Measurements from ENCODE around the gene IGF2BP2.
A peak's percentile ranks its signal among the peaks of the same experiment; 100 is the strongest.
"Not testable (repeated sequence)": the region's sequence is repeated elsewhere in the genome, so short reads cannot be mapped to it uniquely, and the experiment has no call there.

The IGF2BP2 gene

DNA sequence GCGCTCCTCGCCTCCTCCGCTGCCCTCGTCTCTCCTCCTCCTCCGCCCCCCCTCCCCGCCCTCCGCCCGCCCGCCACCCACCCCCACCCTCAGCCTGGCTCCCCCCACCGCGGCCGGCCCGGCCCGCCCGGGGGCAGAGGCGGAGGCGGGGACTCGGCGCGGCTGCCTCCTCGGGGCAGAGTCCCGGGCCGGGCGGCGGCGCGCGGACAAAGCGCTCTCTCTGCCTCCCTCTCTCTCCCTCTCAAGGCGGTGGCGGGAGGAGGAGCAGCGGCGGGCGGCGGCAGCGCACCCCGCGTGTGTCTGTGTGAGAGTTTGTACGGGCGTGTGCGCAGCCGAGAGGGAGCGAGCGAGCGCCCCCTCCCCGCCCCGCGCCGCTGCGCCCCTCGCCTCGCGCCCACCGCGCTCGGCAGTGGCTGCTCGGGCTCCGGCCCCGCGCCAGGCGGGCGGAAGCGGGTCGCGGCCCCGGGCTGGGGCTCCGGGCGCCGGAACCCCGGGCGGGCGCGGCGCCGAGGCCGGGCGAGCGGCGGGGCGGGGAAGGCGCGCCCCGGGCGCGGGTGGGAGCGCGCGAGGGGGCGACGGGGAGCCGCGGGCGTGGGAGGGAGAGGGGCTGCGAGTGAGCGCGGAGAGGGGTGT lies at the start of gene IGF2BP2:
IGF2BP2 (minus strand) TSS at position 37 of the 633 bp plus-strand sequence. CDS start 82 bp downstream, outside the sequence.
- peak; percentile 90 for DNase-seq (ENCODE audit: low spot score)

DNA sequence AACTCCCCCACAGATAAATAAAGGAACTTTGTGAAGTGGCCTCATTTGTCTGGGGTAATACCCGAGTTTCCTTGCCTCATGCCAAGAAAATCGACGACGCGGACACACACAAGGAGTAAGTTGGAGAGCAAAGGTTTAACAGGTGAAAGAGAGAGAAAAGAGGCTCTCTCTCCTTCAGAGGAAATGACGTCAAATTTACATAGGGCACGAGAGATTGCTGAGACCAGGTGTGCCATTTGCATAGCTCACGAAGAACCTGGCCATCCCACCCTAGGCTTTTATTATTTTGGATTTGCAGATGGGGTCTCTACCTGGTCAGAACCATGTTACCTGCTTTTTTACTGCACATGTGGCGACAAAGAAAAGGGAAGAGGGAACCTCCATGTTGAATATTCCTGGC lies 49.3 kb upstream of the IGF2BP2 start:
- no peak for DNase-seq (ENCODE audit: low spot score)

DNA sequence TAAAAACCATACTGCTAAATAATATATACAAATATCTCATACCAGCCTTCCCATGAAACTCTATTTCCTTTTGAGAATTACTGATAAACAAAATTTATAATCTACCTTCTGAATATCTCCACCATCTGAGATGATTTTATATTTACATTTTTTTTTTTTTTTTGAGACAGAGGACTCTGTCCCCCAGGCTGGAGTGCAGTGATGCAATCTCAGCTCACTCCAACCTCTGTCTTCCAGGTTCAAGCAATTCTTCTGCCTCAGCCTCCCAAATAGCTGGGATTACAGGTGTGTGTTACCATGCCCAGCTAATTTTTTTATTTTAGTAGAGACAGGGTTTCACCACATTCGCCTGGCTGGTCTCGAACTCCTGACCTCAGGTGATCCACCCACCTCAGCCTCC lies 42.8 kb upstream of the IGF2BP2 start:
- DNase-seq (ENCODE audit: low spot score): no peak

GRCh38 chr3:185866995-185867394 lies 42.2 kb upstream of the IGF2BP2 start:
- no peak for DNase-seq (ENCODE audit: low spot score)

DNA sequence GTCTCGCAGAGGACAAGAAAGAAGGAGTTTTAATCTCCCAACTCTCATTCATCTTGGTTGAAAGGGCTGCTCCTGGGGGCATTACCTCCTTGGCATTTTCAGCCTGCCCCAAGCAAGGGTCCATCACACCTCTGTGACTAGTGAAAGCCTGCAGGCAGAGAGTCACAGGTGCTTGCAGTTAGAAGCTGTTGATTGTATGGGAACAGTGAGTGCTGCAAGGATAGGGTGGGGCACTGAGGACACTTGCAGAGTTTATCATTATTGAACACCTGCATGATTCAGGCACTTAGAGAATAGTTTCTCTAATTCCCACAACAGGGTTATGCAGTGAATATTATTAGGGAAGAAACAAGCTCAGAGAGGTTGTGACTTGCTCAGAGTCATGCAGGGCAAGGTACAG lies 41.7 kb upstream of the IGF2BP2 start:
- DNase-seq (ENCODE audit: low spot score): no peak

GRCh38 chr3:185865247-185865646 lies 40.4 kb upstream of the IGF2BP2 start:
- no peak for DNase-seq (ENCODE audit: low spot score)

DNA sequence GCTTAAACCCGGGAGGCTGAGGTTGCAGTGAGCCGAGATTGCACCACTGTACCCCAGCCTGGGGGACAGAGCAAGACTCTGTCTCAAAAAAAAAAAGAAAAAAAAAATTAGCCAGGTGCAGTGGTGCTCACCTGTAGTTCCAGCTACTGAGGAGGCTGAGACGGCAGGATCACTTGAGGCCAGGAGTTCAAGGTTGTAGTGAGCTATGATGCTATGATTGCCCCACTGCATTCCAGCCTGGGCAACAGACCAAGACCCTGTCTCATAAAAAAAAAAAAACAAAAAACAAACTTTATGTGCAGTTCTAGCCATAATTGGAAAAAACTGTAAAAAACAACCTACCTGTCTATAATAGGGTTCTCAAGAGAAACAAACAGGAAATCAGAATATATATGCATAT lies 39.9 kb upstream of the IGF2BP2 start:
- no peak for DNase-seq (ENCODE audit: low spot score)

DNA sequence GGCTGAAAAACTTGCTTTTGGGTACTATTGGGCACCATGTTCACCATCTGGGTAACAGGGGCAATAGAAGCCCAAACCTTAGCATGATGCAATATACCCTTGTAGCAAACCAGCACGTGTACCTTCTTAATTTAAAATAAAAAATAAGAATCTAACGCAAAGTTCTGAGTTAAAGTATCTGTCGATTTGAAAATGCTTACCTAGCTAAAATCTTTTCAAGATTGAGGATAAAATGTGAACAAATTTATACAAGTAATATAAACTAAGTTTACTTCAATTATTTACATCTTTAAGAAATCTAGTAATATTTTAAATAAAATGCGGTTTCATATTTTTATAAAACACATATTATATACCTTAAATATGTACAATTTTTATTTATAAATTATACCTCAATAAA lies 38.1 kb upstream of the IGF2BP2 start:
- no peak for DNase-seq (ENCODE audit: low spot score)

DNA sequence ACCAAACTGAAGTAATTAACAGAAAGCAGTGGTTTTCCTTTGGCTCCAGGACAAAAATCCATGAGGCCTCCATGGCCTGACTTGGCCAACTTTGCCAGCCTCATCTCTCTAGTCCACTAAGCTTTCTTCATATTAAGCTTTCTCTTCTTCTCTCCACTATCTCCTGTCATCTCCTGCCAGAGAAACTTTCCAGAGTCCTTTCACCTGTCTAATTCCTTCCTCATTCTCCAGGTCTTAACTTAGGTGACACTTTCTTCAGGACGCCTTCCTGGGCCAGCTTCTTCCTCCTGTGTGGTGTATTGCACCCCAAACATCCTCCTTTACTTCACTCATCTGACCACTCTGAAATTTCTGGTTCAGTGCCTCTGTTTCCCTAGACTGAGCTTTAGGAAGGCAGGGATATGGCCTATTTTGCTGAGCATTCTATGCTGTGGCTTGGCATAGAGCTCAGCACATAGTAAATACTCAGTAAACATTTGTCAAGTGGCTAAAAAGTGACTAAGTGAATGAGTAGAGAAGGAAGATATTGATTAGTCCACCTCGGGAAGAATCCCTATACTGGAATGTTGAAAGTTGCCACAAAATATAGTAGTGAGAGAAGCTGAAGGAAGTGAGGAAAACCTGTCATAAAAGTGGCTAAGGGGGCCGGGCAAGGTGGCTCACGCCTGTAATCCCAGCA lies 34.6 kb upstream of the IGF2BP2 start:
- no peak for DNase-seq (ENCODE audit: low spot score)

- no peak for DNase-seq (ENCODE audit: low spot score)
These were observed 33.8 kb upstream of the IGF2BP2 start for GRCh38 chr3:185858502-185859225.

- no peak for DNase-seq (ENCODE audit: low spot score)
These were observed 32.4 kb upstream of the IGF2BP2 start for GRCh38 chr3:185857208-185857607.

DNA sequence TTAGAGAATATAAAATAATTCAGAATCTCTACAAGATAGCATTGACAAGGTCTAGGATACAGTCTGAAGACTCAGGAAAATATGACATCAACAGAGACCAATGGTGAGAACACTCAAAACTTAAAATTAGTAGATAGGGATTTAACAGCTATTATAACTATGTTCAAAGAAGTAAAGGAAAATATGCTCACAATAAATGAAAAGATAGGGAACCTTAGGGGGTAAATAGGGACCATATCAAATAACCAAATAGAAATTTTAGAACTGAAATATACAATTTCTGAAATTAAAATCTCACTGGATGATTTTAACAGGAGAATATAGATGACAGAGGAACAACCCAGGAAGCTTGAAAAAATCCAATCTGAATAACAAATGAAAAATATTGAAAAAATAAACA lies 31.8 kb upstream of the IGF2BP2 start:
- no peak for DNase-seq (ENCODE audit: low spot score)

DNA sequence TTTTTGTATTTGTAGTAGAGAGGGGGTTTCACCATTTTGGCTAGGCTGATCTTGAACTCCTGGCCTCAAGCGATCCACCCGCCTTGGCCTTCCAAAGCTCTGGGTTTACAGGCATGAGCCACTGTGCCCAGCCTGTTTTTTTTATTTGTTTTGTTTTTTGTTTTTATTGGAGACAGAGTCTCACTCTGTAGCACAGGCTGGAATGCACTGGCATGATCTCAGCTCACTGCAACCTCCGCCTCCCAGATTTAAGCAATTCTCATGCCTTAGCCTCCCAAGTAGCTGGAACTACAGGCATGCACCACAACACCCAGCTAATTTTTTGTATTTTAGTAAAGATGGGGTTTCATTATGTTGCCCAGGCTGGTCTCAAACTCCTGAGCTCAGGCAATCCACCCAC lies 28.9 kb upstream of the IGF2BP2 start:
- DNase-seq (ENCODE audit: low spot score): not testable (repeated sequence)

GRCh38 chr3:185852635-185853034 lies 27.8 kb upstream of the IGF2BP2 start:
- no peak for DNase-seq (ENCODE audit: low spot score)

- no peak for DNase-seq (ENCODE audit: low spot score)
These were observed 27.1 kb upstream of the IGF2BP2 start for GRCh38 chr3:185851959-185852358.

- DNase-seq (ENCODE audit: low spot score): no peak
These were observed 26.2 kb upstream of the IGF2BP2 start for GRCh38 chr3:185851046-185851445.

- DNase-seq (ENCODE audit: low spot score): no peak
These were observed 22.7 kb upstream of the IGF2BP2 start for GRCh38 chr3:185847506-185847905.

DNA sequence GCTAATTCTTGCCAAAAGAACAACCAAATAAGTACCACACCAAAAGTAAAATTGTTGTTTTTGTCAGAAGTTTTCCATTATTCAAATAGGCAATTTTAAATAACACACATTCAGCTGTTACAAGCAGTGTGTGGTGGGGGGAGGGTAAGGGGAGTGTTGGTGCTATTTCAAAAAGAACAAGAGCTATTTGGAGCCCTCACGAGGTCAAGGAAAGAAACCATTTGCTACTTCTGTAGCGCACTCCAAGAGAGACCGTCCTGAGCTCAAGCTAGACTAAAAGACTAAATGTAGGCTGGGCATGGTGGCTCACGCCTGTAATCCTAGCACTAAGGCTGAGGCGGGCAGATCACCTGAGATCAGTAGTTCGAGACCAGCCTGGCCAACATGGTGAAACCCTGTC lies 21.2 kb upstream of the IGF2BP2 start:
- DNase-seq (ENCODE audit: low spot score): no peak

DNA sequence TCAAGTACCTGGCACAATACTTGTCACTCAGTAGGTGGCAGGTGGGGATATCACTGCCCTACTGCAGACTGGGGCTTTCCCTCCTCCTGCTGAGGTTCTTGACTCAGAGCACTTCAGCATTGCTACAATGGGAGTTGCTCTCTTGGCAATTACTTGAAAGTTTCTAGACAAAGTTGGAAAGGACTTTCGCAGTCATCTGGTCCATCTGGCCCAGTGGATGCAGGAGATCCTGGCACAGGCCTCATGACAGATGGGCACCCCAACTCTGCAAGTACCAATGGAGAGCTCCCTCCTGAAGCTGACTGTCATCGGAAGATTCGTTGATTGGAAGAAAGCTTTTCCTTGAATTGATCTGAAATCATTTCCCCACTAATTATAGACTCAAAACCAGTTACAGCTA lies 19.2 kb upstream of the IGF2BP2 start:
- DNase-seq (ENCODE audit: low spot score): no peak

DNA sequence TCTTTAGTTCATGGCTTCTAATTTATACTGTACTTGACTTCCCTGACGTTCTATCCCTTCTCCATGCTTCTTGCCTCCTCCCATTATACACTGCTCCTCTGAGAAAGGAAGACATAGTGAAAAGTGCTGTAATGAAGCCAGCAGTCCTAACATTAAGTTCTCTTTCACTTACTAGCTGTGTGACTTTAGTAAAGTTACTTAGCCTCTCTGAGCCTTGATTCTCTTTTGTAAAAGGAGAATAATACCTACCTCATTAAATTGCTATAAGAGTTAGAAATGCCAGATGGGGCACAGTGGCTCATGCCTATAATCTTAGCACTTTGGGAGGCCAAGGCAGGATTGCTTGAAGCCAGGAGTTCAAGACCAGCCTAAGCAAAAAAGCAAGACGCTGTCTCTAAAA lies 18.8 kb upstream of the IGF2BP2 start:
- DNase-seq (ENCODE audit: low spot score): no peak

- no peak for DNase-seq (ENCODE audit: low spot score)
These were observed 18.3 kb upstream of the IGF2BP2 start for GRCh38 chr3:185843126-185843525.

- DNase-seq (ENCODE audit: low spot score): no peak
These were observed 17.4 kb upstream of the IGF2BP2 start for GRCh38 chr3:185842241-185842640.

DNA sequence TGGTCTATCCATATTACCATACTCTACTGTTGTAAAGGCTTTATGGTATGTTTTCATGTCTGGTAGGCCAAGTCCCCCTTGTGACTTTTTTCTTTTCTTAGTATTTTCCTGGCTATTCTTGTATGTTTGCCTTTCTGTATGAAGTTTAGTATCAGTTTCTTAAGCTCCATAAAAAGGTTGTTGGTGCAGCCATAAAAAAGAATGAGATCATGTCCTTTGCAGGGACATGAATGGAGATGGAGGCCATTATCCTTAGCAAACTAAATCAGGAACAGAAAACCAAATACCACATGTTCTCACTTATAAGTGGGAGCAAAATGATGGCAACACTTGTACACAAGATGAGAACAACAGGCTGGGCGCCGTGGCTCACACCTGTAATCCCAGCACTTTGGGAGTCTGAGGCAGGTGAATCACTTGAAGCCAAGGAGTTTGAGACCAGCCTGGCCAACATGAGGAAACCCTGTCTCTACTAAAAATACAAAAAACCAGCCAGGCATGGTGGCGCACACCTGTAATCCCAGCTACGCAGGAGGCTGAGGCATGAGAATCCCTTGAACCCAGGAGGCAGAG lies 13.7 kb upstream of the IGF2BP2 start:
- not testable (repeated sequence) for DNase-seq (ENCODE audit: low spot score)
